HG03108 (cell line): Measurements from ENCODE around the gene SKA2.
"Not testable (repeated sequence)": the region's sequence is repeated elsewhere in the genome, so short reads cannot be mapped to it uniquely, and the experiment has no call there.

Source experiments
- ATAC-seq: cut with Tn5 transposase; IDR thresholded peaks from one replicate; pipeline ENCODE4 v1.9.1; 2021; ENCODE audit warnings: moderate library complexity; ENCODE audit not compliant: unreplicated experiment

The SKA2 gene

GRCh38 chr17:59154721-59155438 is at the start of gene SKA2:
TSS of gene SKA2 (minus strand) at chr17:59155186. CDS start at chr17:59155163, 23 bp downstream.
- peak; percentile 83 for ATAC-seq

GRCh38 chr17:59202320-59202719 is 47.3 kb upstream of the SKA2 start:
- no peak for ATAC-seq

- no peak for ATAC-seq
Measured at GRCh38 chr17:59199398-59199797, 44.4 kb upstream of the SKA2 start.

- ATAC-seq = no peak
Measured at GRCh38 chr17:59193336-59193862, 38.4 kb upstream of the SKA2 start.

- ATAC-seq = no peak
Measured at GRCh38 chr17:59190806-59191205, 35.8 kb upstream of the SKA2 start.

GRCh38 chr17:59186850-59187249 is 31.9 kb upstream of the SKA2 start:
- ATAC-seq = no peak

- no peak for ATAC-seq
Measured at GRCh38 chr17:59185997-59186396, 31.0 kb upstream of the SKA2 start.

- no peak for ATAC-seq
Measured at GRCh38 chr17:59181481-59181880, 26.5 kb upstream of the SKA2 start.

GRCh38 chr17:59180626-59181025 is 25.6 kb upstream of the SKA2 start:
- no peak for ATAC-seq

- not testable (repeated sequence) for ATAC-seq
Measured at GRCh38 chr17:59179601-59180000, 24.6 kb upstream of the SKA2 start.

- no peak for ATAC-seq
Measured at GRCh38 chr17:59178266-59178985, 23.4 kb upstream of the SKA2 start.

GRCh38 chr17:59175076-59175475 is 20.1 kb upstream of the SKA2 start:
- ATAC-seq = no peak

GRCh38 chr17:59174671-59175070 is 19.7 kb upstream of the SKA2 start:
- no peak for ATAC-seq

GRCh38 chr17:59172436-59173004 is 17.5 kb upstream of the SKA2 start:
- ATAC-seq = no peak

GRCh38 chr17:59167571-59168001 is 12.6 kb upstream of the SKA2 start:
- no peak for ATAC-seq

GRCh38 chr17:59165933-59166342 is 11.0 kb upstream of the SKA2 start:
- ATAC-seq = peak; percentile 50

GRCh38 chr17:59161477-59161876 is 6.5 kb upstream of the SKA2 start:
- ATAC-seq = no peak

- no peak for ATAC-seq
Measured at GRCh38 chr17:59160157-59161025, 5.4 kb upstream of the SKA2 start.

- ATAC-seq = peak; percentile 86
Measured at GRCh38 chr17:59155439-59156177, 622 bp upstream of the SKA2 start, which contains the start of gene PRR11. TSS of gene PRR11 (plus strand) at chr17:59155746. CDS start at chr17:59169753, 14,007 bp downstream.

- no peak for ATAC-seq
Measured at GRCh38 chr17:59154292-59154720, 680 bp downstream of the SKA2 start.
